Fibroblast of the aortic adventitia (primary cell): ENCODE measurements around the gene DNAH17. TPM values are rescaled to one million over a fixed set of nuclear protein-coding genes. Genes with fewer than 3 reads are reported as not detected.

Experiments
- DNase-seq: peaks from one replicate; pipeline ENCODE4 v3.0.0-alpha.2; 2010; ENCODE audit warnings: low read depth
- H3K4me3 ChIP-seq: 2 replicates; pipeline ENCODE4 v1.5.1; 2011; ENCODE audit warnings: low read depth, mild to moderate bottlenecking, control low read depth, low read length, moderate library complexity
- CTCF ChIP-seq: IDR thresholded peaks from 2 replicates; pipeline ENCODE4 v1.5.1; 2011; ENCODE audit warnings: mild to moderate bottlenecking, low read length, control low read depth, inconsistent platforms; ENCODE audit not compliant: insufficient read depth
- small RNA-seq: library from RNA; depleted of rRNA; stranded (forward); fragments of <200 nt; gene quantifications from one replicate; pipeline ENCODE3, GENCODE V24; 2012
- total RNA-seq: library from RNA; depleted of rRNA; stranded (reverse); fragments of >200 nt; gene quantifications from 2 replicates; pipeline ENCODE4 v1.2.3, GENCODE V29; 2012; ENCODE audit warnings: low replicate concordance

DNAH17 gene
- total RNA-seq, 1 donor: not detected

- TF ChIP-seq CTCF: no peak
- H3K4me3 ChIP-seq: no peak overlapping the region
- DNase-seq: peak; percentile 98
These were observed 201.6 kb downstream of the DNAH17 start for GRCh38 chr17:78375401-78376151.

GRCh38 chr17:78374631-78375274 lies 202.4 kb downstream of the DNAH17 start:
- H3K4me3 ChIP-seq: no peak overlapping the region
- no peak for TF ChIP-seq CTCF
- DNase-seq: peak; percentile 76

GRCh38 chr17:78374189-78374588 lies 203.0 kb downstream of the DNAH17 start:
- DNase-seq: no peak
- no peak for TF ChIP-seq CTCF

More at GRCh38 chr17:78374189-78374588, 203.0 kb downstream of the DNAH17 start:
- H3K4me3 ChIP-seq: no peak overlapping the region

Small RNA genes lying within 50 kb of the gene (small RNA-seq; reads per million reads assigned to genes)
- not detected for gene RF00415
- gene RN7SL454P: not detected

Other genes starting within 250 kb of the DNAH17 start
- gene SOCS3, start 217.3 kb downstream of the DNAH17 start, total RNA-seq: 26.0 and 50.6 TPM in 2 replicates
- gene PGS1, start 198.7 kb downstream of the DNAH17 start, total RNA-seq: 13.9 and 40.2 TPM in 2 replicates
- 7.8 and 13.8 TPM in 2 replicates for gene CYTH1, start 204.9 kb upstream of the DNAH17 start, total RNA-seq